Esophagus muscularis mucosa (tissue), 4 donors: Measurements from ENCODE around the gene TMEM140.

Experiments used
- EP300 ChIP-seq: sonication (generic); formaldehyde crosslinking; IDR thresholded peaks from one replicate; pipeline ENCODE4 v1.6.1; 2017; ENCODE audit warnings: antibody characterized with exemption
- POLR2A ChIP-seq: fragments of 450-650 bp; IDR thresholded peaks from one replicate; pipeline ENCODE4 v1.6.1; 2017; ENCODE audit warnings: antibody characterized with exemption, moderate library complexity, mild to moderate bottlenecking, low read depth
- TF ChIP-seq, protein P1 (sequence below), 3 experiments: fragments of 200-600 bp in 2 of 3; fragments of 450-650 bp in 1 of 3; sonication (generic) in 2 of 3; IDR thresholded peaks; one replicate each; pipeline ENCODE4 v1.5.1; 2017 to 2019; ENCODE audit warnings: antibody characterized with exemption in 3 of 3, mild to moderate bottlenecking in 2 of 3, moderate library complexity in 1 of 3

DNA sequence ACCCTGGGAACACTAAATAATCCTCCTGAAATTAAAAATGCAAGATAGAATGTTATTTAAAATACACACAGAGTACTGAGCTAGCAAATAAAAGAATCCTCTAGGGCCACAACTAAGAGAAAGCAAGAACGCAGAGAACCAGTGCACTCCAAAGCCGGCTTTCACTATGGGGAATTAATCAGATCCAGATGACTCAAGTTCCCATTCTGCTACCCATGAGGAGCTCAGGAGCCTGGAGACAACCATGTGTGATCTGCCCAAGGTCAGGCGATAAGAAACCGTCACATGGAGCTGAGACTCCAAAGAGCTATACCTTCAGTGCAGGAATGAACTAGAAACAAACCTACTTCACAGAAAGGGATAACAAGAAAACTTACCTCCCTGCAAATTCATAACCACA lies 42.1 kb downstream of the TMEM140 start:
- no peak for TF ChIP-seq EP300
- TF ChIP-seq, protein P1, sequence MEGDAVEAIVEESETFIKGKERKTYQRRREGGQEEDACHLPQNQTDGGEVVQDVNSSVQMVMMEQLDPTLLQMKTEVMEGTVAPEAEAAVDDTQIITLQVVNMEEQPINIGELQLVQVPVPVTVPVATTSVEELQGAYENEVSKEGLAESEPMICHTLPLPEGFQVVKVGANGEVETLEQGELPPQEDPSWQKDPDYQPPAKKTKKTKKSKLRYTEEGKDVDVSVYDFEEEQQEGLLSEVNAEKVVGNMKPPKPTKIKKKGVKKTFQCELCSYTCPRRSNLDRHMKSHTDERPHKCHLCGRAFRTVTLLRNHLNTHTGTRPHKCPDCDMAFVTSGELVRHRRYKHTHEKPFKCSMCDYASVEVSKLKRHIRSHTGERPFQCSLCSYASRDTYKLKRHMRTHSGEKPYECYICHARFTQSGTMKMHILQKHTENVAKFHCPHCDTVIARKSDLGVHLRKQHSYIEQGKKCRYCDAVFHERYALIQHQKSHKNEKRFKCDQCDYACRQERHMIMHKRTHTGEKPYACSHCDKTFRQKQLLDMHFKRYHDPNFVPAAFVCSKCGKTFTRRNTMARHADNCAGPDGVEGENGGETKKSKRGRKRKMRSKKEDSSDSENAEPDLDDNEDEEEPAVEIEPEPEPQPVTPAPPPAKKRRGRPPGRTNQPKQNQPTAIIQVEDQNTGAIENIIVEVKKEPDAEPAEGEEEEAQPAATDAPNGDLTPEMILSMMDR (IDR thresholded peaks at IDR 0.05) = no peak
- no peak for TF ChIP-seq POLR2A
